GM10847 (cell line): Measurements from ENCODE around the gene TNS2.

Source experiments
- POLR2A ChIP-seq: IDR thresholded peaks from 2 replicates; pipeline ENCODE4 v1.6.1; 2011; ENCODE audit not compliant: insufficient read length; ENCODE audit errors: extremely low read depth

TNS2 gene

GRCh38 chr12:53061404-53062010 lies 11.6 kb downstream of the TNS2 start:
- TF ChIP-seq POLR2A = no peak

- no peak for TF ChIP-seq POLR2A
Observed at GRCh38 chr12:53062011-53062961, 12.4 kb downstream of the TNS2 start.

- no peak for TF ChIP-seq POLR2A
Observed at GRCh38 chr12:53062977-53063707, 13.3 kb downstream of the TNS2 start.

GRCh38 chr12:53063708-53064612 lies 14.1 kb downstream of the TNS2 start:
- TF ChIP-seq POLR2A = no peak

DNA sequence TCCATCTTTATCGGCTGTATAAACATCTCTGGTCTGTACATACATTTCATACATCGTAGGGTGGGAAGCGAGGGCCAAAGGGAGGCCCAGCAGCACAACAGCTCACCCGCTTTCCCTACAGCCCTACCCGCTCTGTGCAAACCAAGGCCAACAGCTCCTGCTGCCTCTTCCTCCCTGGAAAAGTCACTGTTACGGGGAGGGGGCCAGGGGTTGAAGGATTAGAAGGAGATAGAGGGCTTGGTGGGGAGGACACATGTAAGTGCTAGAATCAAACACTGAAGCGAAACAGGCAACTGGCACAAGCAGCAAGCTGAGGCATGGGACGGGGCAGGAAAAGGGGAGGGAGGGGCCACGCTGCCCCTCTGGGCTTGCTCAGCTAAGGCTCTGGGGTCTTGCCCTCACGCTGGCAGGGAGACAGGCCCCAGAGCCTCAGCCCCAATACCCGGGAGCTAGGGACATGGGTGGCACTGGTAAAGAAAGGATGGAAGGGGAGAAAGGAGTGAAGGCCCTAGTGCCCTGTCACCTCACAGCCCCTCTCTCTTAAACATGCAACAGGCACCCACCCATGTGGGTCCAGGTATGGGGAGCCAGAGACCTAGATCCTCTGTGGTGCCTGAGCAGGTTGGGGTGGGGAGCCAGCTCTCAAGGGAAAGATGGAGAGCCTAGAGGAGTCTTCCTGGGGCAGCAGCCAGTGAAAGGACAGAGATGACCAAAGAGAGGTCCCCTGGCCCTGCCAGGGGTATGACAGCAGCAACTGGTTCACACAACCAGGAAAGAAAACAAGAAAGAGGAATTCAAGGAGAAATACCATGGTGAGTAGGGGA lies 15.0 kb downstream of the TNS2 start:
- no peak for TF ChIP-seq POLR2A

DNA sequence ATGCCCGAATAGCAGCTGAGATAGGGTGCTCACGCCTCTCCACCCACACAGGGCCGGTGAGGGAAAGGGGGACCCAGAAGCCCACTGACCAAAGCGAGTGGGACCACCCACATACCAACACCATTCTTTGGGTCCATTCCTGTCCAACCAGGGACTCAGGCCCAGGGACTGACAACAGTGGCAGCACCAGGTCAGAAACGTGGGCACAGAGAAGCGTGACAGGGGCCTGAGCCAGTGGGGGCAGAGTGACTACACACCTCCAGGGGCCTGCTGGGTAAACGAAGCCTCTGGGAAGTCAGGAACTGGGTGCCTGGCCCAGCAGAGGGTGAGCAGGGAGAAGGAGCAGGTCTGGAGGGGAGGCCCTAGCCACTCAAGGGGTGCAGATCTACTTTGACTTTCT lies 15.6 kb downstream of the TNS2 start:
- TF ChIP-seq POLR2A = no peak

DNA sequence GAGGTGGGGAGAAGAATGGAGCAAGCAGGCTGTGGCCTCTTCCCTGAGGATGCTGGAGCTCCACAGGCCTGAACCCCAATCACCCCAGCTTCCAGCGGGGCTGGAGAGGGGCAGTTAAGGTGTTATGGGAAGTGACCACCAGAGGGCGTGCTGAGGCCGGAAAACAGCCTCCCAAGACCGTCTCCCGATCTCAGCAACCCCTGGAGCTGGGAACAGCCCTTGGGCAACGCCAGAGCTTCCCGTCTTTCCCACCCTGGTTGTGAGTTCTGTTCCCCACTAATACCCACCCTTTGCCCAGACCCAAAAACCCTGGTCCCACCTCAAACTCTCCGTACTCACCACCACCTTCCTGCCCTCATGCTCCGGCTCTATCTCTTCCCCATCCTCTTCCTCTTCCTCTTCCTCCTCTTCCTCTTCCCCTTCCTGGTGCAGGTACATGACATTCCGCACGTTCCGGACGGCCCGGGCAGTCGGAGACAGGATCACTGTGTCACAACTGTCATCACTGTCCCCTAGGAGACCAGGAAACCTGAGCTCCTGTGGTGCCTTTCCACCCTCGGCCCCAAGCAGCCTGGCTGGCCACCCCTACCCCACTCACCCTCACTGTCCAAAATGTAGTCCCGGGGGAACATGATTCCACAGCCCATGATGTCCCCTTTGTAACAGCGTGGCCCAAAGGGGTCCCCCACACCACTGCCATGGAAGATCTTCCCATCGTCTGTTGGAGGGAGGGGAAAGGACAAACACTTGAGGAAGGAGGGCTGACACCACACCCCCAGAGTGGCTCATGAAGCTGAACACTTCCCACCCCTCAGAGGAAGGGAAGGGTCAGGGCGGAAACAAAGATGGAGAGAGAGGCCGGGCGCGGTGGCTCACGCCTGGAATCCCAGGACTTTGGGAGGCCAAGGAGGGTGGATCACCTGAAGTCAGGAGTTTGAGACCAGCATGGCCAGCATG lies 16.4 kb downstream of the TNS2 start:
- TF ChIP-seq POLR2A = no peak

GRCh38 chr12:53067074-53067992 lies 17.5 kb downstream of the TNS2 start:
- TF ChIP-seq POLR2A = no peak

DNA sequence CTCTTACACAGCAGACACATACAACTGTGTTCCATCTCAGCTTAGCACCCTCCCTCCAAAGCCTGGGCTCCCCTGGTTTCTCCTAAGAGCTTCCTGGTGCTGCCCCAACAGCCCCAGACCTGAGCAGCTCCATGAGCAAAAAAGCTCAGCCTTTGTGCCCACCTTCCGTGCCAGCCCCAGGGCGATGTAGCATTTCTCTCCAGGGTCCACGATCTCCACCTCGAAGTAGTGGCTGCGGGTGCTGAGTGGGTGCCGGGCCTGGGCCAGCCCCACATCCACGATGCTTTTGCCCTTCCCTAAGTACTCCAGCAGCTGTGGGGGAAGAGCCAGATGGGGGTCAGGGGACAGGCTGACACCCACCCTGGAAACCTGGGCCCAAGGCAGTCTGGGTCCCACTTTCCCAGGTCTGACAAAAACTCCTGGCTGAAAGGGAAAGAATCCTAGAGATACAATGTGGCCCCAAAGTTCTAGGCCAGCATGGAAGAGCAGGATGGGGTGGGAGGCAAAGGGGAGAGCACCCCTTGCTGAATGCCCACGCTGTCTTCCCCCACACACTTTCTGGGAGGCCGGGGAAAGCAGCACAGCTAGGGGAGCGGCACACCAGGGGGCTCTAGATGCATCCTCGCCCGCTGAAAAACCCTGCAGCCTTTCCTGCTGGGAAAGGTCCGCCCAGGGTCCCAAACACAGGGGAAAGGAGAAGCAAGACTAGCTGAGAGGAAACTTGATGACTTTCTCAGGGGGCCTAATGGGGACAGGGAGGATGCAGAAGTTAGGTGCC lies 18.3 kb downstream of the TNS2 start:
- no peak for TF ChIP-seq POLR2A

GRCh38 chr12:53068811-53069585 lies 19.1 kb downstream of the TNS2 start:
- TF ChIP-seq POLR2A = no peak
